SK-N-SH (cell line): Measurements from ENCODE around the gene CRAT. TPM values are rescaled to one million over a fixed set of nuclear protein-coding genes. Genes with fewer than 3 reads are reported as not detected.

Experiments
- CTCF ChIA-PET: fragments of 300-600, 350-600 bp; formaldehyde crosslinking; extraction: SDS; loops from one replicate; lab custom pipeline; 2021; lab: Yijun Ruan, JAX
- POLR2A ChIA-PET: fragments of 350-600 bp; sonication (Branson Sonifier 250); formaldehyde crosslinking; extraction: SDS; loops from one replicate; lab custom pipeline; 2020; ENCODE audit warnings: antibody characterized with exemption, inconsistent platforms; lab: Yijun Ruan, JAX
- DNase-seq: peaks from one replicate; pipeline ENCODE4 v3.0.0; 2012
- H2AFZ ChIP-seq: fragments of 200-600 bp; sonication (generic); 2 replicates; pipeline ENCODE4 v1.8.1; 2016; ENCODE audit warnings: antibody characterized with exemption, mild to moderate bottlenecking, low read depth
- H3F3A ChIP-seq: fragments of 200-600 bp; sonication (generic); replicated peaks from 2 replicates; pipeline ENCODE3; 2016; ENCODE audit warnings: antibody characterized with exemption, mild to moderate bottlenecking; ENCODE audit not compliant: insufficient read depth
- H3K27ac ChIP-seq, 2 experiments: fragments of 200-500 bp in 1 of 2; fragments of 200-600 bp in 1 of 2; sonication (Bioruptor generic) in 1 of 2; sonication (generic), shearing (Covaris generic) in 1 of 2; 2 replicates each; pipeline versions ENCODE4 v1.5.1 to v1.6.1; 2014 to 2016; ENCODE audit warnings: low read depth in 2 of 2, inconsistent platforms in 1 of 2, low read length in 1 of 2, mild to moderate bottlenecking in 1 of 2, mixed read lengths in 1 of 2
- H3K27me3 ChIP-seq: fragments of 200-600 bp; sonication (generic), shearing (Covaris generic); 2 replicates; pipeline ENCODE4 v1.6.1; 2016; ENCODE audit warnings: mixed run types; ENCODE audit not compliant: insufficient read depth
- H3K36me3 ChIP-seq, 2 experiments: fragments of 200-500 bp in 1 of 2; fragments of 200-600 bp in 1 of 2; sonication (Bioruptor generic) in 1 of 2; sonication (generic) in 1 of 2; replicated peaks in 1 of 2; 2 replicates each; pipeline versions ENCODE3 to v1.5.1; 2014 to 2016; ENCODE audit warnings: low read length in 1 of 2, mild to moderate bottlenecking in 1 of 2; ENCODE audit not compliant: insufficient read depth in 2 of 2, control insufficient read depth in 1 of 2
- H3K4me1 ChIP-seq, 2 experiments: fragments of 200-500 bp in 1 of 2; fragments of 200-600 bp in 1 of 2; sonication (Bioruptor generic) in 1 of 2; sonication (generic), shearing (Covaris generic) in 1 of 2; 2 replicates each; pipeline versions ENCODE4 v1.5.1 to v1.6.1; 2014 to 2016; ENCODE audit warnings: low read depth in 1 of 2, low read length in 1 of 2, mixed run types in 1 of 2; ENCODE audit not compliant: insufficient read depth in 2 of 2, control insufficient read depth in 1 of 2
- H3K4me2 ChIP-seq: fragments of 200-600 bp; sonication (generic), shearing (Covaris generic); 2 replicates; pipeline ENCODE4 v1.6.1; 2017; ENCODE audit warnings: mixed run types
- H3K4me3 ChIP-seq, 2 experiments: fragments of 200-500 bp in 1 of 2; fragments of 200-600 bp in 1 of 2; sonication (Bioruptor generic) in 1 of 2; sonication (generic), shearing (Covaris generic) in 1 of 2; 2 replicates each; pipeline versions ENCODE4 v1.5.1 to v1.8.1; 2014 to 2016; ENCODE audit warnings: low read depth in 2 of 2, inconsistent platforms in 1 of 2, low read length in 1 of 2, mild to moderate bottlenecking in 1 of 2, mixed read lengths in 1 of 2, moderate library complexity in 1 of 2
- H3K79me2 ChIP-seq: fragments of 200-600 bp; sonication (generic); 2 replicates; pipeline ENCODE4 v1.8.1; 2017; ENCODE audit warnings: mild to moderate bottlenecking; ENCODE audit not compliant: insufficient read depth
- H3K9ac ChIP-seq: fragments of 200-600 bp; sonication (generic); 2 replicates; pipeline ENCODE4 v1.6.1; 2017; ENCODE audit warnings: mixed run types
- H3K9me2 ChIP-seq: fragments of 200-600 bp; sonication (generic); 2 replicates; pipeline ENCODE4 v1.6.1; 2017; ENCODE audit warnings: mixed run types
- H3K9me3 ChIP-seq: fragments of 200-600 bp; sonication (generic); 2 replicates; pipeline ENCODE4 v1.6.1; 2017; ENCODE audit warnings: mixed run types, mild to moderate bottlenecking, moderate library complexity
- H4K20me1 ChIP-seq: fragments of 200-600 bp; sonication (generic); 2 replicates; pipeline ENCODE4 v1.6.1; 2017; ENCODE audit warnings: mild to moderate bottlenecking, mixed run types; ENCODE audit not compliant: insufficient read depth
- CTCF ChIP-seq: fragments of 200-600 bp; sonication (generic); IDR thresholded peaks from 2 replicates; pipeline ENCODE4 v1.6.1; 2017; ENCODE audit warnings: antibody characterized with exemption, mild to moderate bottlenecking, moderate library complexity
- ELF1 ChIP-seq: IDR thresholded peaks from 2 replicates; pipeline ENCODE4 v1.4.0; 2012
- EP300 ChIP-seq, 2 experiments: IDR thresholded peaks; 2 replicates each; pipeline versions ENCODE4 v1.4.0 to v1.6.1; 2012; ENCODE audit warnings: borderline replicate concordance in 1 of 2, low read depth in 1 of 2, low read length in 1 of 2
- FOSL2 ChIP-seq: IDR thresholded peaks from 2 replicates; pipeline ENCODE4 v1.4.0; 2012; ENCODE audit warnings: low read depth, mild to moderate bottlenecking, moderate library complexity, borderline replicate concordance
- FOXM1 ChIP-seq: IDR thresholded peaks from 2 replicates; pipeline ENCODE4 v1.4.0; 2012; ENCODE audit warnings: low read depth, mild to moderate bottlenecking
- GABPA ChIP-seq: IDR thresholded peaks from 2 replicates; pipeline ENCODE4 v1.4.0; 2012; ENCODE audit warnings: low read depth, mild to moderate bottlenecking
- JUND ChIP-seq: IDR thresholded peaks from 2 replicates; pipeline ENCODE4 v1.4.0; 2012
- MXI1 ChIP-seq: IDR thresholded peaks from 2 replicates; pipeline ENCODE4 v1.6.1; 2012; ENCODE audit warnings: mild to moderate bottlenecking, low read depth, low read length, improper control_type of control experiment
- NRF1 ChIP-seq: IDR thresholded peaks from 2 replicates; pipeline ENCODE4 v1.6.1; 2012; ENCODE audit warnings: low read depth, mild to moderate bottlenecking, low read length
- RAD21 ChIP-seq: IDR thresholded peaks from 2 replicates; pipeline ENCODE4 v1.6.1; 2012; ENCODE audit warnings: mild to moderate bottlenecking, low read length
- RCOR1 ChIP-seq: fragments of 150-350 bp; IDR thresholded peaks from 2 replicates; pipeline ENCODE4 v1.6.1; 2017; ENCODE audit warnings: antibody characterized with exemption, low read length
- RFX5 ChIP-seq: IDR thresholded peaks from 2 replicates; pipeline ENCODE4 v1.6.1; 2012; ENCODE audit warnings: mild to moderate bottlenecking, improper control_type of control experiment, low read length
- RXRA ChIP-seq: IDR thresholded peaks from 2 replicates; pipeline ENCODE4 v1.4.0; 2012; ENCODE audit warnings: low read depth, mild to moderate bottlenecking, borderline replicate concordance
- SIN3A ChIP-seq: IDR thresholded peaks from 2 replicates; pipeline ENCODE4 v1.6.1; 2012; ENCODE audit warnings: low read depth, mild to moderate bottlenecking, low read length, moderate library complexity, borderline replicate concordance
- TAF1 ChIP-seq: IDR thresholded peaks from 2 replicates; pipeline ENCODE4 v1.6.1; 2012; ENCODE audit warnings: low read depth, mild to moderate bottlenecking, low read length, moderate library complexity, borderline replicate concordance
- TEAD4 ChIP-seq: IDR thresholded peaks from 2 replicates; pipeline ENCODE4 v1.4.0; 2012; ENCODE audit warnings: mild to moderate bottlenecking, borderline replicate concordance; ENCODE audit not compliant: insufficient read depth
- USF1 ChIP-seq: IDR thresholded peaks from 2 replicates; pipeline ENCODE4 v1.4.0; 2012; ENCODE audit warnings: low read depth, borderline replicate concordance
- YY1 ChIP-seq: IDR thresholded peaks from 2 replicates; pipeline ENCODE4 v1.4.0; 2012; ENCODE audit warnings: low read depth, mild to moderate bottlenecking
- WGBS: methylation state at CpG from one replicate; pipeline ENCODE4 v1.1.6; 2017; ENCODE audit warnings: low lambda C conversion rate; 5-methylcytosine and 5-hydroxymethylcytosine counted together
- polyA plus RNA-seq, 3 experiments: library from polyadenylated mRNA; depleted of rRNA; stranded (reverse); fragments of >200 nt; gene quantifications; 2 replicates each; pipeline ENCODE4 v1.2.3, GENCODE V29; 2012
- TF ChIP-seq, protein P1 (sequence below): IDR thresholded peaks from 2 replicates; pipeline ENCODE4 v1.4.0; 2012; ENCODE audit warnings: low read depth
- TF ChIP-seq, protein P2 (sequence below): fragments of 150-350 bp; IDR thresholded peaks from 2 replicates; pipeline ENCODE4 v1.6.1; 2016; ENCODE audit warnings: mild to moderate bottlenecking, low read depth, low read length

CRAT gene
- polyA plus RNA-seq, 1 of the 3 experiments (the other 2 are of a cell fraction): 44.5 TPM

DNA sequence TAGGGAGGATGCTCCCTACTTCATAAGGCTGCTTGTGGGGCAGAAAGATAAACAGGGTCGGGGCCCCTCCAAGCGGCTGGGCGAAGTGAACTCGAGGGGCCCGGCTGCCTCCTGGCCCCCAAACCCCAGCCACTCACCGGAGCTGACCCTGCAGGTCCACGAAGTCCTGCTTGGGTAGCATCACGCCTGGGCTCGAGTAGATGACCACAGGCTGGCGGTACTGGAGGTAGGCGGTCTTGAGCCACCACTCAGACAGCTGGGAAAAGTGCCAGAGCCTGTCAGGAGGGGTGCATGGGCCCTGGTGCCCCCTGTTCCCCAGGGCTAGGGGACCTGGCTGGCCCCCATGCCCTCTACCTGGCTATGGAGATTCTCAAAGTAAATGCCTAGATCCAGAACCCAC is 6.5 kb downstream of the CRAT start:
- Histone ChIP-seq H3K36me3 (peaks cover 0 to 18% of the 10 kb centered on the region in 2 experiments), H3K9me2 (no peaks in the 10 kb centered on the region), H3K4me2 (no peak overlapping the region), H3K9me3 (no peaks in the 10 kb centered on the region), H3K27me3 (no peaks in the 10 kb centered on the region), H3K27ac (no peak overlapping the region), H3F3A (no peaks in the 10 kb centered on the region), H3K4me3 (no peak overlapping the region), H3K4me1 (peaks cover under 1 to 3% of the 10 kb centered on the region in 2 experiments; a peak in 2 of 4 replicates), H3K9ac (no peak overlapping the region), H2AFZ (no peak overlapping the region), H4K20me1 (no peaks in the 10 kb centered on the region), H3K79me2 (peaks cover 9% of the 10 kb centered on the region; the same call in 1 of the 2 replicates)
- DNase-seq: no peak
- CTCF ChIA-PET: interaction anchor here (1.1 to 1.6 kb wide), 3 partner anchors 9 to 28 kb away, joined by 4 to 5 read pairs (median 4); no protein-coding TSS in a partner anchor
- 83% methylated on average over 11 of the region's 11 CpGs for WGBS
- POLR2A ChIA-PET: no interaction called here
- no peak for TF ChIP-seq TEAD4
- no peak for TF ChIP-seq GABPA
- TF ChIP-seq RAD21: no peak
- TF ChIP-seq SIN3A: no peak
- TF ChIP-seq, protein P1, sequence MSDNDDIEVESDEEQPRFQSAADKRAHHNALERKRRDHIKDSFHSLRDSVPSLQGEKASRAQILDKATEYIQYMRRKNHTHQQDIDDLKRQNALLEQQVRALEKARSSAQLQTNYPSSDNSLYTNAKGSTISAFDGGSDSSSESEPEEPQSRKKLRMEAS: no peak
- no peak for TF ChIP-seq YY1
- no peak for TF ChIP-seq ELF1

- H3K4me3 ChIP-seq: no peak overlapping the region
- H3K4me1 ChIP-seq: no peaks in the 10 kb centered on the region; a peak in 1 of 4 replicates
- DNase-seq: no peak
- H2AFZ ChIP-seq: no peak overlapping the region
- POLR2A ChIA-PET: no interaction called here
- H3K27me3 ChIP-seq: no peaks in the 10 kb centered on the region
- no peak overlapping the region for H3K4me2 ChIP-seq
- WGBS: 96% methylated on average over 4 of the region's 4 CpGs
- TF ChIP-seq NRF1 (no peak), TAF1 (no peak), GABPA (no peak), USF1 (no peak), RXRA (no peak), MXI1 (no peak), RAD21 (no peak), TEAD4 (no peak), EP300 (IDR thresholded peaks at IDR 0.05; ENCODE audit: borderline replicate concordance in 1 of 2, low read depth in 1 of 2, low read length in 1 of 2) (no peak), RCOR1 (no peak), FOXM1 (no peak), JUND (no peak), FOSL2 (no peak), CTCF (no peak), SIN3A (no peak), ELF1 (no peak), RFX5 (no peak)
- TF ChIP-seq, protein P2, sequence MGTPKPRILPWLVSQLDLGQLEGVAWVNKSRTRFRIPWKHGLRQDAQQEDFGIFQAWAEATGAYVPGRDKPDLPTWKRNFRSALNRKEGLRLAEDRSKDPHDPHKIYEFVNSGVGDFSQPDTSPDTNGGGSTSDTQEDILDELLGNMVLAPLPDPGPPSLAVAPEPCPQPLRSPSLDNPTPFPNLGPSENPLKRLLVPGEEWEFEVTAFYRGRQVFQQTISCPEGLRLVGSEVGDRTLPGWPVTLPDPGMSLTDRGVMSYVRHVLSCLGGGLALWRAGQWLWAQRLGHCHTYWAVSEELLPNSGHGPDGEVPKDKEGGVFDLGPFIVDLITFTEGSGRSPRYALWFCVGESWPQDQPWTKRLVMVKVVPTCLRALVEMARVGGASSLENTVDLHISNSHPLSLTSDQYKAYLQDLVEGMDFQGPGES: no peak
- CTCF ChIA-PET: interaction anchor here (1.1 to 1.6 kb wide), 3 partner anchors 10 to 28 kb away, joined by 4 to 5 read pairs (median 4); no protein-coding TSS in a partner anchor
- H3K27ac ChIP-seq: no peak overlapping the region
- H3K9me2 ChIP-seq: no peaks in the 10 kb centered on the region
- H3F3A ChIP-seq: no peaks in the 10 kb centered on the region
- no peaks in the 10 kb centered on the region for H3K9me3 ChIP-seq
- no peak overlapping the region for H3K9ac ChIP-seq
- no peaks in the 10 kb centered on the region for H4K20me1 ChIP-seq
- peaks cover 0 to 18% of the 10 kb centered on the region in 2 experiments for H3K36me3 ChIP-seq
- peaks cover 4% of the 10 kb centered on the region; the same call in 1 of the 2 replicates for H3K79me2 ChIP-seq
Observed at GRCh38 chr9:129103595-129103965, 7.0 kb downstream of the CRAT start.
